Measurements from ENCODE around the gene EYA2.

EYA2 gene

DNA sequence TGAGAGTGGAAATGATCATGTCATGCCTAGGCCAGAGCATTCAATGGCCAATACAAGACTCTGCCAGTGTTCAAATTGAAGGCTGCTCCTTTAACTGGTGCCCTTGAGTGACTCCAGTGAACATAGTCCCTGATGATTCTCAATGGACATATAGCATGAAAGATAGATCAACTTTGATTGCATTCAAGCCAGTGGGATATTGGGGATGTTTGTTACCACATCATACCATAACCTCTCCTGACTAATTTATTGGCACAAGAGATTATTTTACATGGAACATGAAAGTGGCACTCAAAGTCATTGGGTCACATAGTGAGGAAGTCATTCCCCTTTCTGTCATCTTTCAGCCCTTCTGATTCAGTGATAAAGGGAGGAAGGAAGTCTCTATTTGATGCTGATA lies 139.0 kb downstream of the EYA2 start:
- Histone ChIP-seq H3K9me3 (ENCODE audit: control insufficient read depth, insufficient read depth, low read length) (no peaks in the 10 kb centered on the region), H3K4me1 (ENCODE audit: insufficient read depth, low read length) (no peaks in the 10 kb centered on the region), H3K36me3 (ENCODE audit: insufficient read depth, low read length) (no peaks in the 10 kb centered on the region), H3K9ac (ENCODE audit: low read depth, low read length) (no peak overlapping the region)

DNA sequence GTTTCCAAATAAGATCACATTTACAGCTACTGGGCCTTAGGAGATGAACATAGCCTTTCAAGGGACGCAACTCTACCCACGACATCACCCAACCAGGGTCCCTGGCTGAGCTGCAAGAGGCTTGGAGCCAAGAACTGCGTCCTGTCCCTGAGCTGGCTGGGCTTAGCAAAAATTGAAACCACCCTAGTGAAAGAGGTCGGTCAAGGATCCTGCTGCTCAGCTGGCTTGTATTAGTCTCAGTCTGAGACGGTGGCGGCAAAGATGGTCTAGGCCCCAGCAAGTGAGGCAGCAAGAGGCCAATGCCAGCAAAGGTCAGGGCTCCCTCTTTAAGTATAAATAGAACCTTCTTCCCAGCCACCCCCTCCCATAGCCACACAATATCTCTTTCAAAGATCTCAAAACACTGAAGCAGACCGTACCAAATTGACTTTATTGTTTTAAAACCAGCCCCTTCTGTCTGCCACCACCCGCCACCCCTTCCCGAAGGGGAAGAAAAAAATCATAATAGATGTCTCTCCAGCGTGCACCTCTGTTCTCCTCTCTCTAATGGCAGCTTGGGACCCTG lies 140.5 kb downstream of the EYA2 start:
- Histone ChIP-seq H3K9ac (ENCODE audit: low read depth, low read length) (no peak overlapping the region), H3K9me3 (ENCODE audit: control insufficient read depth, insufficient read depth, low read length) (no peaks in the 10 kb centered on the region), H3K4me1 (ENCODE audit: insufficient read depth, low read length) (no peaks in the 10 kb centered on the region), H3K36me3 (ENCODE audit: insufficient read depth, low read length) (no peaks in the 10 kb centered on the region)

- Histone ChIP-seq H3K9ac (ENCODE audit: low read depth, low read length) (no peak overlapping the region), H3K4me1 (ENCODE audit: insufficient read depth, low read length) (no peaks in the 10 kb centered on the region), H3K9me3 (ENCODE audit: control insufficient read depth, insufficient read depth, low read length) (no peaks in the 10 kb centered on the region), H3K36me3 (ENCODE audit: insufficient read depth, low read length) (no peaks in the 10 kb centered on the region)
Measured at GRCh38 chr20:47036091-47036870, 141.6 kb downstream of the EYA2 start.

DNA sequence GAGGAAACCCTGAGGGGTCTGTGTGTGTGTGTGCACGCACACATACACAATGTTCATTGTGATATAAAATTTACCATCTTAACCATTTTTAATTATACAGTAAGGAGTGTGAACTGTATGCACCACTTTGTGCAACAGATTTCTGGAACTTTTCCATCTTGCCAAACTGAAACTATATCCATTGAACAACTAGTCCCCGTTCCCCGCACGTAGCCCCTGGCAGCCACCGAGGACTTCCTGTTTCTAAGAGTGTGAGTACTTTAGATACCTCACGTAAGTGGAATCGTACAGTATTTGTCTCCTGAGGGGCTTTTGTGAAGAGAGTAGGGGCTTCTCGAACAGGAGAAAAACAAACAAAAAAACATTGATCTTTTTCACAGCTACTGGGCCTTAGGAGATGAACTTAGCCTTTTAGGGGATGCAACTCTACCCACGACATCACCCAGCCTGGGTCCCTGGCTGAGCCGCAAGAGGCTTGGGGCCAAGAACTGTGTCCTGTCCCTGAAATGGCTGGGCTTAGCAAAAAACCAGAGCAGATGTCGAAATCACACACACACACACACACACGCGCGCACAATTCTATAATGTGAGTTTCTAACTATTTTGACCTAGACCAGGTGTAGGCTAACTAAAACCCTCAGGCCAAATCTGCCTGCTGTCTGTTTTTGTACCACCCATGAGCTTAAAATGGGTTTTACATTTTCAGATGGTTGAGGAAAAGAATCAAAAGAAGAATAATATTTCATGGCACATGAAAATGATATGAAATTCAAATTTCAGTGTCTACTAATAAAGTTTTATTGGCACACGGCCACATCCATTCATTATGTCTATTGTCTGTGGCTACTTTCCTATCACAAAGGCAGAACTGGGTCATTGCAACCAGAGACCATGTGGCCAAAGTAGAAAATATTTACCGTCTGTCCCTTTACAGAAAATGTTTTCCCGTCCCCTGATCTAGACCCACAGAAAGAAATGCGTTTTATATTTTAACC lies 144.2 kb downstream of the EYA2 start:
- H3K9me3 ChIP-seq (ENCODE audit: control insufficient read depth, insufficient read depth, low read length), result no peaks in the 10 kb centered on the region
- no peak overlapping the region for H3K9ac ChIP-seq (ENCODE audit: low read depth, low read length)
- H3K4me1 ChIP-seq (ENCODE audit: insufficient read depth, low read length), result no peaks in the 10 kb centered on the region
- no peaks in the 10 kb centered on the region for H3K36me3 ChIP-seq (ENCODE audit: insufficient read depth, low read length)

DNA sequence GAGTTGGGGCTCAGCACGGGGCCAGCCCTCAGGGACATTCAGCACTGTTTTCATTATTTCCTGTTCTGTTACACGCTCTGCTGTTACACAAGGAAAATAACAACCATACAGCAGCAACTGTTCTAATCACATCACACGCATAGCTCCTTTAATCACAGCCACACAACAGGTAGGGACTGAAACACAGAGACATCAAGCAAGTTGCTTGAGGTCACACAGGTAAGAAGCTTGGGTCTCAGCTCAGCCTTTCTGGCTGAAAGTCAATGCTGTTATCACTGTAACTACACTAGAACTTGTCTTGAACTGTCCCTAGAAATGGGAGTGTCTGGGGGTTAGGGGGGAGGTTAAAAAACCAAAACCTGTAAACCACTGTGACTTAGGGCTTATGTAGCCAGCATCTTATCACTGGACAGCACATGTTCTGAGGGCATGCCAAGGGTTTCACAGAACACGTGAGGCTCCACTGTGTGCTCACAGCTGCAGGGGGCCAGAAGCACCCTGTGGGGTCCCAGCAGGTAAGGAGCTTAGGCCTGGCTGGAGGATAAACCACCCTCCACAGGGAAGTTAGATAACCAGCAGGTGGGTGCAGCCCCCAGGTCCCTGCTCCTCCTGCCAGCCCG lies 146.0 kb downstream of the EYA2 start:
- H3K4me1 ChIP-seq (ENCODE audit: insufficient read depth, low read length), result no peaks in the 10 kb centered on the region
- H3K9me3 ChIP-seq (ENCODE audit: control insufficient read depth, insufficient read depth, low read length), result no peaks in the 10 kb centered on the region
- no peak overlapping the region for H3K9ac ChIP-seq (ENCODE audit: low read depth, low read length)
- no peaks in the 10 kb centered on the region for H3K36me3 ChIP-seq (ENCODE audit: insufficient read depth, low read length)

DNA sequence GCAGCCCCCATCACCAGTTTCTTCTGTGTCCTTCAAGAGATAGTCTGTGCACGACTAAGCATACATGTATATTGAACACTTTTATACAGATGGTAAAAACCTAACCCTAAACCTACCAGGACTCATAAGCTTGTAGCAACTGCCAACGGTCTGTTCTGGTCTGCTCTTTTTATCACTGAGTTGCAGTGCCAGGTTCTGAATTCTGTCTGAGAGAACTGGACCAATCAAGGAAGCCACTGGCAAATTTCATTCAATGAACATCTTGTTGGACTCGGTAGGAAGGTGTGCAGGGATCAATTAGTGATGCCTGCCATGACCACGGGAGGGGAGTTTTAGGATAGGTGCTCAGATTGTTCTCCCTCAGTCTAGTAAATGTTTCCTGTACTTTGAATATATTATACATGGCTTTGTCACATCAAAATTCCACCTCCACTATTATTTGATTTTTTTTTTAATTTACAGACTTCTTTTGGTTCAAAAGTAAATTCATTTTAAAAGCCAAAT lies 146.8 kb downstream of the EYA2 start:
- Histone ChIP-seq H3K9me3 (ENCODE audit: control insufficient read depth, insufficient read depth, low read length) (no peaks in the 10 kb centered on the region), H3K4me1 (ENCODE audit: insufficient read depth, low read length) (no peaks in the 10 kb centered on the region), H3K36me3 (ENCODE audit: insufficient read depth, low read length) (no peaks in the 10 kb centered on the region), H3K9ac (ENCODE audit: low read depth, low read length) (no peak overlapping the region)

GRCh38 chr20:47042464-47042863 lies 147.8 kb downstream of the EYA2 start:
- Histone ChIP-seq H3K9ac (ENCODE audit: low read depth, low read length) (no peak overlapping the region), H3K4me1 (ENCODE audit: insufficient read depth, low read length) (no peaks in the 10 kb centered on the region), H3K36me3 (ENCODE audit: insufficient read depth, low read length) (no peaks in the 10 kb centered on the region), H3K9me3 (ENCODE audit: control insufficient read depth, insufficient read depth, low read length) (no peaks in the 10 kb centered on the region)

DNA sequence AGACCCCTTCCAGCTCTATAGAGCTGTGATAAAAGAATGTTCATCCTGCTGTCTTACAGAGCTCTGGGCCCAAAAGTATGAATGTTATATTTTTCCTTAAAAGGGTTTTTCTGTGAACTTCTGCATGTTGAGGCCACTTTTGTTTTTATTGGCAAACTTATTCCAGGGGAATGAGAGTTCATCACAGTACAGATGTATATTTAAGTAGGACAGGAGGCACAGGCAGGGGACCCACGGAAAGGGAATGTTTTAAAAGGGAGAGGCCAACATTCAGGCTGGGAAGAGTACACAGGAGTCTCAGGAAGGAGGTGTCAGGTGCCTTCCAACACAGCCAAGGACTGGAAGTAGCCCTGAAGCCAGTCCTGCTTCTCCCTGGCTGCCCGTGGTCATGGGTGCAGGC lies 148.4 kb downstream of the EYA2 start:
- Histone ChIP-seq H3K9ac (ENCODE audit: low read depth, low read length) (no peak overlapping the region), H3K4me1 (ENCODE audit: insufficient read depth, low read length) (no peaks in the 10 kb centered on the region), H3K36me3 (ENCODE audit: insufficient read depth, low read length) (no peaks in the 10 kb centered on the region), H3K9me3 (ENCODE audit: control insufficient read depth, insufficient read depth, low read length) (no peaks in the 10 kb centered on the region)

GRCh38 chr20:47044938-47045337 lies 150.3 kb downstream of the EYA2 start:
- Histone ChIP-seq H3K36me3 (ENCODE audit: insufficient read depth, low read length) (no peaks in the 10 kb centered on the region), H3K9ac (ENCODE audit: low read depth, low read length) (no peak overlapping the region), H3K9me3 (ENCODE audit: control insufficient read depth, insufficient read depth, low read length) (no peaks in the 10 kb centered on the region), H3K4me1 (ENCODE audit: insufficient read depth, low read length) (no peaks in the 10 kb centered on the region)

GRCh38 chr20:47048054-47048453 lies 153.4 kb downstream of the EYA2 start:
- no peaks in the 10 kb centered on the region for H3K9me3 ChIP-seq (ENCODE audit: control insufficient read depth, insufficient read depth, low read length)
- no peaks in the 10 kb centered on the region for H3K4me1 ChIP-seq (ENCODE audit: insufficient read depth, low read length)
- no peaks in the 10 kb centered on the region for H3K36me3 ChIP-seq (ENCODE audit: insufficient read depth, low read length)

GRCh38 chr20:47049771-47050170 lies 155.1 kb downstream of the EYA2 start:
- no peaks in the 10 kb centered on the region for H3K36me3 ChIP-seq (ENCODE audit: insufficient read depth, low read length)
- H3K9me3 ChIP-seq (ENCODE audit: control insufficient read depth, insufficient read depth, low read length), result no peaks in the 10 kb centered on the region
- no peak overlapping the region for H3K9ac ChIP-seq (ENCODE audit: low read depth, low read length)
- no peaks in the 10 kb centered on the region for H3K4me1 ChIP-seq (ENCODE audit: insufficient read depth, low read length)

More at GRCh38 chr20:47048054-47048453, 153.4 kb downstream of the EYA2 start:
- no peak overlapping the region for H3K9ac ChIP-seq (ENCODE audit: low read depth, low read length)

DNA sequence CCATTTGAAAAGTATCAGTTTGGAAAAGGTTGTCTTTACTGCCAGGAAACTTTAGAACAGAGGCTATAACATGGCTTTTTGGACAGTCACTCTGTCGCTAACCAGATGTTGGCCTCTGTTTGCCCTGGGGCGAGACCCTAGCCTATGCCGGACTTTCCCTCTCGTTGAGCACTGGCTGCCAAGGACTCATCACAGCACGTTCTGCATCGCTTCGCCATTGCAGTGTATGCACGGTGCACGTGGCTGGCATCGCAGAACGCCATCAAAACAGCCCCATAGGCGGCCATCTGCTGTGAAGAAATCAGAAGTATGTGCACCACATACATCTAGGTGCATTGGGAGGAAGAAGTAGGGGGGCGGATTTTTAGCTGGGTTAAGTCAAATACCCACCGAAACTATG lies 156.4 kb downstream of the EYA2 start:
- Histone ChIP-seq H3K9ac (ENCODE audit: low read depth, low read length) (no peak overlapping the region), H3K9me3 (ENCODE audit: control insufficient read depth, insufficient read depth, low read length) (no peaks in the 10 kb centered on the region), H3K4me1 (ENCODE audit: insufficient read depth, low read length) (no peaks in the 10 kb centered on the region), H3K36me3 (ENCODE audit: insufficient read depth, low read length) (no peaks in the 10 kb centered on the region)

- H3K9ac ChIP-seq (ENCODE audit: low read depth, low read length), result no peak overlapping the region
- H3K36me3 ChIP-seq (ENCODE audit: insufficient read depth, low read length), result no peaks in the 10 kb centered on the region
- H3K9me3 ChIP-seq (ENCODE audit: control insufficient read depth, insufficient read depth, low read length), result no peaks in the 10 kb centered on the region
- H3K4me1 ChIP-seq (ENCODE audit: insufficient read depth, low read length), result no peaks in the 10 kb centered on the region
Measured at GRCh38 chr20:47051936-47052526, 157.4 kb downstream of the EYA2 start.

DNA sequence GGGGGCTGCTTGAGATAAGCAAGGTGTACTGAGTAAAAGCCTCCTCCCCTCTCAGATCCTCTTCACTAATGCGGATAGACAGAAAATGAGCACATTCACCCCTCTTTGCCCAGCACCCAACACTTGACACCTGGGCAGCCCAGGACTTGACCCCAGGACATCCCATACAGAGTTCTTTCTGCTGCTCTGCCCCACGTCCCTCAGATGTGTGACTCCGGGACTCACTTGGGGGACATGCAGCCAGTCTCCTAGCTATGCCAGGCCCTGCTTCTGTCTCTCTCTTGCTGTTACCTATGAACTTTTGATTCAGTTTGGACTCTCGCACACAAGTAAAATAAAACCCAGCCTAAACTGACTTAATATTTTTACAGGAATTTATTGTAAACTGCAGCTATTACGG lies 159.9 kb downstream of the EYA2 start:
- Histone ChIP-seq H3K9ac (ENCODE audit: low read depth, low read length) (no peak overlapping the region), H3K4me1 (ENCODE audit: insufficient read depth, low read length) (no peaks in the 10 kb centered on the region), H3K36me3 (ENCODE audit: insufficient read depth, low read length) (no peaks in the 10 kb centered on the region), H3K9me3 (ENCODE audit: control insufficient read depth, insufficient read depth, low read length) (no peaks in the 10 kb centered on the region)
